ENCODE results near the gene DVL2.
"Not testable (repeated sequence)": the region's sequence is repeated elsewhere in the genome, so short reads cannot be mapped to it uniquely, and the experiment has no call there.

DVL2 gene

DNA sequence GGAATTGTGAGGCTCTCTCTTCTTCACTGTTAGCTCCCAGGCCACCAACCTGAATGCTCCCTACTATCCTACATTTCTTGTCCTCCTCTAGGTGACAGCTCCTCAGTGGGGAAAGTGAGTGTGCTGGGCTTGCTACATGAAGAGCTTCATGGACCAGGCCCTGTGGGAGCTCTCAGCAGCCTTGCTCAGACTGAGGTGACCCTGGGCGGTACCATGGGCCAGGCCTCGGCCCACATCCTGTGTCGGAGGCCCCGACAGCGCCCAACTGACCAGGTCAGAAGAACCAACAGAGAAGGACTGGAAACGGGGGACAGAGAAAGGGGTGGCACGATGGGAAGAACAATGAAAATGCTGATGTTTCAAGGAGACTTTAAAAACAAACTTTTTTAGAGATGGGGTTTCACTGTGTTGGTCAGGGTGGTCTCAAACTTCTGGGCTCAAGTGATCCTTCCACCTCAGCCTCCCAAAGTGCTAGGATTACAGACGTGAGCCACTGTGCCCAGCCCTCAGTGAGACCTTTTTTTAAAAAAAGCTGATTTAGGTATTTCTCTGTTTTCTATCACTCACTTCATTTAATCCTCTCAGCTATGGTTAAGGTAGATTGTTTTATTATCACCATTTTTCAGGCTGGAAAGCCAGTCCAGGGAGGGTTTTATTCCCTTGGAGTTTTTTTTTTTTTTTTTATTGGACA is 22.6 kb upstream of the DVL2 start:
- no peak for DNase-seq (ENCODE audit: low read depth in 3 of 3)

DNA sequence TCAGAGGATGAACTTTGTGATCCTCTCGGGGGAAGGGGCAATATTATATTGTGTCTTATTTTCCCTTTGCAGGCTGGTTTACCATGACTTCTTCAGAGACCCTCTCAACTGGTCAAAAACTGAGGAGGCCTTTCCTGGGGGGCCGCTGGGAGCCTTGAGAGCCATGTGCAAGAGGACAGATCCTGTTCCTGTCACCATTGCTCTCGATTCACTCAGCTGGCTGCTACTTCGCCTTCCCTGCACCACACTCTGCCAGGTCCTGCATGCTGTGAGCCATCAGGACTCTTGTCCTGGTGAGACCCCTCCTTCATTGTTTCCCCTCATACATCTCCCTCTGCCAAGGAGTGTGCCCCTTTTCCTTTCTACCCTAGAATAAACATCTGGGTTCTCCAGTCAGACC is 20.2 kb upstream of the DVL2 start:
- DNase-seq (ENCODE audit: low read depth in 3 of 3), result no peak

DNA sequence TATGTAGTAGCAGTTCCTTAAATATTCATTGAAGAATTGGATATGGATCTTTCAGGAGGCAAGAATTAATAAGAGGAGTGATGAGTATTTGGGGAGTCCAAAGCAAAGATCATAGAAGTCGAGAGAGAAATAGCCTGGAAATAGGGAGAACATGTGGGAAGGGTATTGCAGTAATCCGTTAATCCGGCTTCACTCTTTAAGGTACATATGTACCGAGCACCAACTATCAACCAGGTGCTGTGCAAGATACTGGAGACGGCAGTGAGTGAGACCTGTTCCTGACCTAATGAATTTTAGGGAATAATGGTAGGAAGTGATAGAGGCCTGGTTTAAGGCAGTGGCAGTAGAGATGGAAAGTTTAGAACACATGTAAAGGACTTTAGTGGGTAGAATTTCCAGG is 18.8 kb upstream of the DVL2 start:
- DNase-seq (ENCODE audit: low read depth in 3 of 3), result no peak

DNA sequence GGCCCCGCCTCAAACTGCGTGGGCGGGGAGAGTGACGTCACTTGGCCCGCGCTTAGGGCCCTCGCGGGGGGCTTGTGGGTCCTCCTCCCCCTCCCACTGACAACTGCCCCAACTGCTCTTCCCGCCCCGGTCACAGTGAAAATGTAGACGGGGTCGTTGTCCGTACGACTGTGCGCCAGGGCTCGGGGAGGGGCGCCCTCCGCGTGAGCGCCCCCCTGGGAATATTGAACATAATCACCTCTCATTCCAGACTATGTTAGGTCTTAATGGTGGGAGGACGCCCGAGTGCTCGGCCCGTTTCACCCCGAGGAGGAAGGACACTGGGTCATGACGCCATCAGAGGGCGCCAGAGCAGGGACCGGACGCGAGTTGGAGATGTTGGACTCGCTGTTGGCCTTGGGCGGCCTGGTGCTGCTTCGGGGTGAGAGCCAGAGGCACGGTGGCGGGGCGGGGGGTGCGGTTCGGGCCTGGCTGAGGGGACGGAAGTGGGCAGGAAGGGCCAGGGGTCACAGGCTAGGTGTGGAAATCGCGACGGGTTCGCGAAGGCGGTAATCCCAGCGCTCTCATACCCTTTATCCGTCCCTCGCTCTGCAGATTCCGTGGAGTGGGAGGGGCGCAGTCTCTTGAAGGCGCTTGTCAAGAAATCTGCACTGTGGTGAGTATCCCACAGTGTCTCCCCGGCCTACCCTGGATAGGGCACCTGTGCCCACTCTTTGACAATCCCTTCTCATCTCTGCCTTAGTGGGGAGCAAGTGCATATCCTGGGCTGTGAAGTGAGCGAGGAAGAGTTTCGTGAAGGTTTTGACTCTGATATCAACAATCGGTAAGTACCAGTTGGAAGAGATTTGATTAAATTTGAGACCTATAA is 18.1 kb upstream of the DVL2 start, which contains the start of gene ELP5:
Gene ELP5 (plus strand): TSS at position 40 of the 868 bp plus-strand sequence. CDS start 336 bp downstream, at position 376.
- peak; percentile 70 to 91 (median 82) for DNase-seq (ENCODE audit: low read depth in 3 of 3)

DNA sequence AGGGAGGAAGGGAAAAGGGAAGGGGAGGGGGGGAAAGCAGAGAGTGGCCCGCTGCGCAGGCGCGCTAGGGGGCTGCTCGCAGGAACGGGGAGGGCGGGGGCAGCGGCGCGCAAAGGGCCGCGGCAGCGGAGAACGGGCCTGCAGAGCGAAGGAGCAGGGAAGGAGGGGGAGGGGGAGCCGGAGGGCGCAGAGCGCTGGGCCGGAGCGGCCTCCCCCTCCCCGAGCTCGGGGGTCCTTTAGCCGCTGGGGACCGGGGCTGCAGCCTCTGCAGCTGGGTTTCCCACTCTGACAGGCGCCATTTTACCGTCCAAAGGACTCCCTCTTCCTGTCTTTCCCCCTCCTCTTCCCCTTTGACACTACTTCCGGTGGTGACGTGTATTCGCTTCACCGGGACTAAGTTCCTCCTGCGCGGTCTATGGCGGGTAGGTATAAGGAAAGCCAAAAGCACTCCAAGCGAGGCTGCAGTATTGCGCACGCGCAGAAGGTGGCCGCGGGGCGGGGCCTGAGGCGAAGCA is 17.4 kb upstream of the DVL2 start, which contains the start of gene CTDNEP1:
Gene CTDNEP1 (minus strand): TSS at position 74 of the 515 bp plus-strand sequence. CDS start 438 bp downstream, outside the sequence.
- DNase-seq (ENCODE audit: low read depth in 3 of 3), result peak; percentile 96 to 99 (median 98)

DNA sequence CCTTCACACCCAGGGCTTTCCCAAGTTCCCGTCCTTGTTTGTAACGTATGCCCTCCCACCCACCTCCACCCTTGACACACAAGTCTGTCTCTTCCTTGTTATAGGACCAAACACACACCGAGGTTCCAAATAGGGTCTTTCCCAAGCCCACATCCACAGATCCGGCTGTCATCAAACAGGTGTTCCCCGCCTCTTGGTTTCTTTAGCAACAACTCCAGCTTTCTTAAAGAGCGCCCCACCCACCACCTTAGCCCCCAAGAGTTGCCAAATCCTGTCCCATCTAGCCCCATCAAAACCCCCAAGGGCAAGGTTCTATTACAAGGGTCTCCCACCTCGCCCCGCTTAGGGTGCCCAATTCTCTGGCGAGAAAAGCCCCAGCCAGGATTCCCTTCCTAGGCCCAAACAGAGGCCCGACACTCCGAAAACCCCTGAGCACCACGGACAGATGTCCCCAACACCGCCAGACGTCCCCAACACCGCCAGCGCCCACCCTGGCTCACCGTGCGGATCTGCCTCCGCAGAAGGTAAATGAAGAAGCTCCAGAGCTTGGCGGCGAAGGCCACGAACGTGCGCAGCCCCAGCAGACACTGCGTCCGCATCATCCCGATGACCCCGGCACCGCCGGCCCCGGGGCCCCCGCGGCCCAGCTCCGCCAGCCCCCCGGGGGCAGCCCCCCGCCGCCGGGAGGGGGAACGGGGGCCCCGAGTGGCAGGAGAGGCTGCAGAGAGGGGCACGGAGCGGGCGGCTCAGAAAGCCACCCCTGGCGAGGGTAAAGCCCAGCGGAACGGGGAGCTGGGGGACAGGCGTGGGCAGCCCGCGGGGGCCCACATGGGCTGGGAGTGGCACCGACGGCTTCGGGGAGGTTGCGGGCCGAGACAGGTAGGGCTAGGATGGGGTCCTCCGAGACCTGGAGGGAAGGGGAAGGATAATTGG is 16.6 kb upstream of the DVL2 start:
- no peak for DNase-seq (ENCODE audit: low read depth in 3 of 3)

DNA sequence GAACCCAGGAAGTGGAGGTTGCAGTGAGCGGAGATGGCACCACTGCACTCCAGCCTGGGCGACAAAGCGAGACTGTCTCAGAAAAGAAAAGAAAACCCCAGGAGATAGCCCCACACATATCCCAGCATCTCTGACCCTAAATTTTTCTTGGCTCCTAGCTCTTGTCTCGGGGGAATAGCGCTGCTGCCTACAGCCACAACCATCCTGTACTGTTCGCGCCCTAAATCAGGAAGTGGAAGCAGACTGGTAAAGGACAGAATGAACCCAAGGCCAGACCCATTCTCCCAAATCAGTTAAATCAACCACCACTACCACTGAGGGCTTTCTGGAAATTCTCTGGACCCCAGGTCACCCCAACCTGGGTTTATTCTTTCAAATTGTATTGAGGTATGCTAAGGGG is 15.5 kb upstream of the DVL2 start:
- no peak for DNase-seq (ENCODE audit: low read depth in 3 of 3)

DNA sequence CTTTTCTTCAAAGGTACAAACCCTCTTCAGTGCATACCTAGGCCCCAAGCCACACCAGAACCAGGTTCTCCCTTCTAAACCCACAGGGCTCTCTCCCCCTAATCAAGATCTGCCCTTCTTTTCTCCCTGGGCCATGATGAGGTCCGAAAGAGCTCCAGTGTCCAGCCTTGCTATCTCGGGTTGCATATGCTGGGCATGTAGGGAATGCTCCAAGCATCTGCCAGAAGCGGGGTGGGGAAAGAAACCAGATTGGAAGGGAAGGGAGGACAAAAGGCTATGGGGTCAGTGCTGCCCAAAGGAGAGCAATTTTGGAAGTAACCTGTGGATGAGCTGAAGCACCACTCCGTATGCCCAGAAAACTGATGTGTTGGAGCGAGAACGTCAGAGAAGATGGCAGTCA is 14.9 kb upstream of the DVL2 start:
- DNase-seq (ENCODE audit: low read depth in 3 of 3), result no peak

DNA sequence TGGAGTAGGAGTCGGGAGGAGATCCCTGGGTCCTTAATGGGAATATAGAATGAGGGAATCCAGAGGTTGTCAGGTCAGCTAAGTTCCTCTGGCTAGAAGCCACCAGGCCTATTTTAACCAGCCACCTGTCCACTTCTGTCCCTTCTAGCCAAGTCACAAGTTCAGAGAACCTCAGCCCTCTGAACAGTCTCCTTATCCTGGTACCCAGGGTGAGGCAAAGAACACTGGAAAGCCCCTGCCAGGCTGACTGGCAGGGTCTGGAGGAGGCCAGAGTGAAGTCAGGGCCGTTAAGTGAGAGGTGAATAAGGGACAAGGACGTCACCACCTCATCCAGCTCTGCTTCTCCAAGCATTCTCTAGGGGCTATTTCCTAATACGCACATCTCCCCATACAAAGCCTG is 14.5 kb upstream of the DVL2 start:
- DNase-seq (ENCODE audit: low read depth in 3 of 3), result no peak

DNA sequence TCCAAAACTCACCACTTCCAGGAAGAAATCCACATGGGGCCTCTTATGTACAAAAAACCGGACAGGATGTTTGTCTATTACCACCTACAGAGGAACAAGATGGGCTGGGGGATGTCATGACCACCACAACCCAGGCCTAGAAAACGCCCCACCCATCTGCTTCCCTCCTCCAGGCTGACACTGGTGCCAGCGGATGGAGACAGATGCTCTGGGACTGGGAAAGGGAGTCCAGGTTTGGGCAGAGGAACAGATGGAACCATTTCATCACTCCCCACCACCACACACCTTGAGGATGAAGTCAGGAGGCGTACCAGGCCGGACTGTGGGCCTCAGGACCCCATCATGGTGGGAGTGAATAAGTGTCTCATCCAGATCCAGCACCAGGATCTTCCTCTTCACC is 12.5 kb upstream of the DVL2 start:
- no peak for DNase-seq (ENCODE audit: low read depth in 3 of 3)

DNA sequence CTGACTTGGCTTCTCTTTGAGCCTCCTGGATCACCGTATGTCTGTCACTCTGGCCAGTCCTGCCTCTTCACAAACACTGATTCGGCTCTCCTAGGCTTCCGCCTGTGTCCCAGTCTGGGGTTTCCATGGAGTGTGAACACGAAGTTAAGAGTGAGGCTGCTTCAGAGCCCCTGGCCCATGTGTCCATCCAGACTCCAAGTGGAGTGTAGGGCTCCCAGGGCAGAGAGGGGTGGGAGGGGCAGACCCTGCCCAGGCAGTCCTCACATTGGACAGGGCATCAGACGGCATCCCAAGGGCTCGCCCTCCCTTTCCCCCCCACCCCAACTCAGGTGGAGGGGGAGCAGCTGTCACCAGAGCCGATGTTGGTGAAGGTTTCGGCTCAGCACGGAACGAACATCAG is 9.5 kb upstream of the DVL2 start:
- DNase-seq (ENCODE audit: low read depth in 3 of 3), result not testable (repeated sequence)

DNA sequence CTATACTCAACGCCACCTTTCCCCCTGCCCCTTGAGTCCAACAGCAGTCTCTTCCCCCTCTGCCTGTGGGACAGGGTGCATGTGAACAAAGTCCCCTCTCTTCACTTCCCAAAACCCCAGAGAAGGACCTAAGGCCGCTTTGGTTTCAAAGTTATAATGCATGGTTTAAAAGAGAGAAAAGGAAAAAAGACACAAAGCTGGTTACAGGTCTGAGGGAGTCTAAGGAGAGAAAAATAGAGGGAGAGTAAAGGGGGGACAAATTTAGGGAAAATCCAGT is 9.1 kb upstream of the DVL2 start:
- DNase-seq (ENCODE audit: low read depth in 3 of 3), result no peak

DNA sequence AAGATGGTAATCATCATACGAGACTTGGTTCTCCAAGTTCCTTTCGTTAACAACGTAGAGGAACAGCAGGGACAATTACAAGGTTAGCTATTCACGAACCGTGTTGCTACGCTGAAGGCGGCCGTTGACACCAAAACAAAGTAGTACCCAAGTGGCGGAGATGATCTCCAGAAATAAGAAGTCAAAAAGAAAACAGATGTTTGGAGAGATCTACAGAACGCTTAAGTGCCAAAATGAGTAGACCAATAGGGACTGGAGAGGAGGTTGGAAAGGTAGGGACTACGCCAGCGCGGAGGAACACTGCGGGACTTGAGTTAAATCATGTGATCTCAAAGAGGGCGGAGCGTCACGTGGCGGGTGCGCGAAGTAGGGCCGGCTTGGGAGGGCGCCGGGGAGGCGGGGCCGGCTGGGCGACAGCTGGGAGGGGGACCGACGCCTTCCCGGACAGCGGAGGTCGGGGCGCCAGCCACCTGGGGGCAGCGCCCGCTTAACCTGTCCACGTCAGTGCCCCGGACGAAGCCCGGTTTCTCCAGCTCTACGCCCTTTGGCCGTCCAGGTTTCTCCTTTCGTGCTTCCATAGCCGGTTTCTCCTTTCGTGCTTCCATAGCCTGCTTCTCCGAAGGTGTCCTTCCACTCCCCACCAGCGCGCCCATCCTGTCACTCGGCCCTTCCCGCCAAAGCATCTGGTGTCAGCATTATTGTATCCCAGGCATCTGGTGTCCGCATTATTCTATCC is 8.6 kb upstream of the DVL2 start:
- peak; percentile 81 to 91 (median 88) for DNase-seq (ENCODE audit: low read depth in 3 of 3)

DNA sequence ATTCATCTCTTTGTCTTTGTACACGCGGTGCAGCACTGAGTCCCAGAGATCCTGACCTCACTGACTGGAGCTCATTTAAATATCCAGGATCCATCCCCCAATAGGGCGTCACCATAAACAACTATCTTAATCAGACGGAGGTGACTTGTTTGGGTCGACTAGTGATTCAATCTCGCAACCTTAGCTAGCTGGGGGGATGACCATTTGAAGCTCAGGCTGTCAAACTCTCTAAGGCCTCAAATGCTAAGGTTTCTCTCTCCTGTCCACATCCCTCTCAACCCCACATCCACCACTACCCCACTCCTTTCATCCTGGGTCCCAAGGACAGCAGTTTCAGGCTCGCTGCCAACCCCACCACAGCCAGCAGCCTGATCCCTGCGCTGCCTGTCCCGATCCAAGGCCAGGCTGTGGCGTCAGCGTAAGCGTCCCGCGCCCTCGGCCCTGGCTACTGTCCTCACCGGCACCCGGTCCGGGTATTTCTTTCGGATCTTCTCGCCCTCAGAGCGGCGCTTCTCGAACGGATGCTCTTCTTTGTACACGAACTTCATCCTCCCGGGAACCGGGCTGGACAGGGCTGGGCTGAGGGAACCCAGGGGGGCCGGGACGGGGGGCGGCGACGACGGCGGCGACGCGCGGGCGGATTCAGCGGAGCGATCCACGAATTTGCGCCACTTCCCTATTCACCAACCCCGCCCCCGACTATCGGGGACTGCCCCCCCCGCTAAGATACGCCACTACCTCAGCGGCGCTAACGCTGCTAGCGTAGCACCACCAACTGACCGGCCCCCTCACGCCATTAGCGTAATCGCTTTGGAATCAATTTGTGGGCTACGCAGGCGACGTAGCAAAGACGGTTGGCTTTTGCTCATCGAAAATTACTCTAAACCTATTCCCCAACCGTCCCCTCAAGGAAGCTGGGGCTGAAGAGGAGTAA is 7.7 kb upstream of the DVL2 start, which contains the start of gene GABARAP:
Gene GABARAP (minus strand): TSS at position 667 of the 934 bp plus-strand sequence. CDS start 119 bp downstream, at position 548.
- peak; percentile 87 to 91 (median 89) for DNase-seq (ENCODE audit: low read depth in 3 of 3)

DNA sequence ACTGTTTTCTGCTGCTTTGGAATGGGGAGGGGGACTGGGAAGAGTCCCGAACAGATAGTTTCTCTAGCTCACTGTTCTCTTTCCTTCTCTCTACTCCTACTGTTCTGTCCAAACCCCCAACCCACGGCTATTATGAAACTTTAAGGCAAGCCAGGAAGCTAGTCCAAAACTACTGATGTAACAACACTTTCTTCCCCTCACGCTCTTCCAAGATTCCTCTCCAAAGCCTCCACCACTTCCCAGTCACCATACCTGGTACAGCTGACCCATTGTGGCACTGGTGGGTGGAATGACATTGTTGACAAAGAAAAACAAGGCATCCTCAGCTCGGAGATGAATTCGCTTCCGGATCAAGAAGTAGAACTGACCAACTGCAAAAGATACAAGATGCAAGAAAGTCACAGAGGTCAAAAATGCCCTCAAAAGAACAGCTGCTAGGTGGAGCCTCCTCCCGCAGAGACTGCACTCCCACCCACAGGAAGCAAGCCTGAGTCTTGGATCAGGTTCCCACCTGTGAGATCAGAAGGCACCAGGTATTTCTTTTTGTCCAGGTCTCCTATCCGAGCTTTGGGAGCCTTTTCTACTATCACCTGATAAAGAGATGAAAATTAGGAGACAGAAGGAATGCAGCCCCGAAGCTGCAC is 6.9 kb upstream of the DVL2 start:
- DNase-seq (ENCODE audit: low read depth in 3 of 3), result no peak

DNA sequence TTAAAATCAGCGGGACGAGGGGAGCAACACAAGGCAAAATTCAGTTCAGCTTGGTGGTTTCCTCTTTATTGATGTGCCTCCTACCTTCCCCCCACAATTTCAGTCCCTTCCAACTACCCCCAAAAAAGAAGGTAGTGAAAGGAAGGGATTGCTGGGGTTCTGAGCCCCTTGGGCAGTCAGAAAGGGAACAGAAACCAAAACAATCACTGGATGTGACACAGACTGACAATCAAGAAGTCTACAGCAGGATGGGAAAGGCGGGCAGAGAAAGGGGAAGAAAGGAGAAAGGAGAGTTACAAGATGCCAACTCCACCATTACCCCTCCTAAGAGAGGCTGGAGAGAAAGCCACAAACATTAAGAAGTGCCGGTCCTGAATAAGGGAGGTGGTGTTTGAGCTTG is 6.1 kb upstream of the DVL2 start:
- DNase-seq (ENCODE audit: low read depth in 3 of 3), result no peak

DNA sequence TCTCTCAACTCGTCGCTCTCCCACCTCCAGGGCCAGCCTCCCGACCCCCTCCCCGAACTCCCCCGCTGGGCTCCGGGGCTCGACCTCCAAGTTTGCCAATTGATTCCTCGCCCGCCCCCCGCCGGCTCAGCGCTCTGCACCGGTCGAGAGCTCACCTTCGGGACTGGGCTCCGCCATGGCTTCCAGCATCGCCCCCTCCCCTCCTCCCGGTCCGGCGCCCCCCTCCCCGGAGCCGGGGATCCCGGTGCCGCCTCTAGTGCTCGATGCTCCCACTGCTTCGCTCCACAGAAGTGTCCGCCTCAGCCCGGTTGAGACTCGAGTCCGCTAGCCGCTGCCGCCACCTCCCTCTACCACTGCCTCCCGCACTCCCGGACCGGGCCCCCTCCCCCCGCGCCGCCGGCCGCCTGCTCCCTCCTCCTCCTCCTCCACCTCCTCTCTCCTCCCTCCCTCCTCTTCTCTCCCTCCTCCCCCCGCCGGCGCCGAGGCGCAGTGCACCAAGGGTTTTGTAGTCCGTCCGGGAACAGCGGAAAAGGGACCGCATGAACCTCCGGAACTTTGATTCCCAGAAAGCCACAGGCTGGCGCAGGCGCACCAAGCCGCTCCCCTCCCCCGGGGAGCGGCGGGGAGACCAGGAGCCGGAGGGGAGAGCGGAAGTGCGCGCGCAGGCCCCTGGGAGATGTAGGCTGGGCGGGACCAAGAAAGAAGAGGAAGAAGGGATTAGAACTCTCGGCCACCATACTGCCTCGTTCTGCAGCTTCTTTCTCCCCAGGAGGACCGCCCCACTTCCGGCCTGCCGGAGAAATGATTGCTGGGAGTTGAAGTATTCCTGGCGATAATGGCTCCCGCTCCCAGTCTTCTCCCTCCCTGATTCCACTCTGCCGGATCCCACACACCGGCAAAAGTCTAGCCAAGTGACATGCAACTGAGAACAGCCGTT is 5.0 kb upstream of the DVL2 start, which contains the start of gene PHF23:
Gene PHF23 (minus strand): TSS at position 367 of the 937 bp plus-strand sequence. CDS start 178 bp downstream, at position 189.
- DNase-seq (ENCODE audit: low read depth in 3 of 3), result peak; percentile 94 to 97 (median 96)

Data from stimulated activated CD4-positive, alpha-beta T cell treated with anti-CD3 and anti-CD28 coated beads, TNF-alpha, amount 100 ng/mL, for 24 hours (primary cell).